NOMO-1 treated with DMSO at 0.1 percent for 48 hours (cell line): Measurements from ENCODE around the gene PRKCE.

Experiments
- DNase-seq: peaks from one replicate; lab custom pipeline; 2025; ENCODE audit not compliant: unreplicated experiment; lab: John Stamatoyannopoulos, UW

Gene PRKCE

GRCh38 chr2:45802499-45803138 lies 151.1 kb downstream of the PRKCE start:
- no peak for DNase-seq

GRCh38 chr2:45804987-45805755 lies 153.7 kb downstream of the PRKCE start:
- no peak for DNase-seq

- no peak for DNase-seq
Observed at GRCh38 chr2:45806563-45807358, 155.3 kb downstream of the PRKCE start.

GRCh38 chr2:45808294-45808800 lies 156.9 kb downstream of the PRKCE start:
- no peak for DNase-seq

- no peak for DNase-seq
Observed at GRCh38 chr2:45809205-45809604, 157.7 kb downstream of the PRKCE start.

- no peak for DNase-seq
Observed at GRCh38 chr2:45812011-45812500, 160.6 kb downstream of the PRKCE start.

GRCh38 chr2:45813003-45813941 lies 161.8 kb downstream of the PRKCE start:
- DNase-seq = no peak

GRCh38 chr2:45814488-45814887 lies 163.0 kb downstream of the PRKCE start:
- DNase-seq = no peak

GRCh38 chr2:45814951-45815621 lies 163.6 kb downstream of the PRKCE start:
- DNase-seq = no peak

GRCh38 chr2:45816272-45816671 lies 164.8 kb downstream of the PRKCE start:
- no peak for DNase-seq

- DNase-seq = no peak
Observed at GRCh38 chr2:45818591-45818990, 167.1 kb downstream of the PRKCE start.

- DNase-seq = no peak
Observed at GRCh38 chr2:45820048-45820447, 168.6 kb downstream of the PRKCE start.

GRCh38 chr2:45821558-45822271 lies 170.2 kb downstream of the PRKCE start:
- no peak for DNase-seq

GRCh38 chr2:45822272-45822630 lies 170.8 kb downstream of the PRKCE start:
- DNase-seq = no peak

GRCh38 chr2:45823723-45824206 lies 172.3 kb downstream of the PRKCE start:
- no peak for DNase-seq

GRCh38 chr2:45825001-45825651 lies 173.7 kb downstream of the PRKCE start:
- no peak for DNase-seq

- DNase-seq = no peak
Observed at GRCh38 chr2:45826460-45826859, 175.0 kb downstream of the PRKCE start.

GRCh38 chr2:45826884-45827635 lies 175.6 kb downstream of the PRKCE start:
- no peak for DNase-seq
